GM12878 (cell line): ENCODE data around the gene SPRY4. TPM values are rescaled to one million over a fixed set of nuclear protein-coding genes. Genes with fewer than 3 reads are reported as not detected.

Source experiments
- CBFB ChIP-seq: IDR thresholded peaks from 2 replicates; pipeline ENCODE4 v1.6.1; 2016; ENCODE audit warnings: antibody characterized with exemption, low read depth
- EGR1 ChIP-seq, 2 experiments: IDR thresholded peaks; 1 replicate in 1 of 2; 2 replicates in 1 of 2; pipeline ENCODE4 v1.6.1; 2011 to 2012; ENCODE audit warnings: low read depth in 2 of 2, low read length in 2 of 2, borderline replicate concordance in 1 of 2, mild to moderate bottlenecking in 1 of 2, moderate library complexity in 1 of 2
- FOXM1 ChIP-seq: IDR thresholded peaks from 2 replicates; pipeline ENCODE4 v1.6.1; 2012; ENCODE audit warnings: low read depth, mild to moderate bottlenecking, inconsistent platforms, low read length, moderate library complexity
- IKZF2 ChIP-seq, 2 experiments: fragments of 450-650 bp; IDR thresholded peaks; 2 replicates each; pipeline ENCODE4 v1.6.1; 2017; ENCODE audit warnings: mild to moderate bottlenecking in 2 of 2, moderate library complexity in 2 of 2
- MYC ChIP-seq: IDR thresholded peaks from 2 replicates; pipeline ENCODE4 v1.6.1; 2011; ENCODE audit warnings: mild to moderate bottlenecking, low read length, moderate library complexity, inconsistent platforms; ENCODE audit not compliant: insufficient read depth, insufficient replicate concordance, insufficient read length, severe bottlenecking
- NFXL1 ChIP-seq: fragments of 450-650 bp; IDR thresholded peaks from 2 replicates; pipeline ENCODE4 v1.6.1; 2017; ENCODE audit warnings: antibody characterized with exemption, mild to moderate bottlenecking, borderline replicate concordance
- PAX8 ChIP-seq: fragments of 450-650 bp; IDR thresholded peaks from 2 replicates; pipeline ENCODE4 v1.6.1; 2017; ENCODE audit warnings: mild to moderate bottlenecking, moderate library complexity
- POLR2AphosphoS2 ChIP-seq: IDR thresholded peaks from 2 replicates; pipeline ENCODE4 v1.6.1; 2011; ENCODE audit warnings: low read depth, mild to moderate bottlenecking, low read length, improper control_type of control experiment, moderate library complexity
- RFX5 ChIP-seq: IDR thresholded peaks from 2 replicates; pipeline ENCODE4 v1.6.1; 2011; ENCODE audit warnings: low read depth, low read length, improper control_type of control experiment
- SIX5 ChIP-seq: IDR thresholded peaks from 2 replicates; pipeline ENCODE4 v1.6.1; 2011; ENCODE audit warnings: mild to moderate bottlenecking, low read depth, low read length, moderate library complexity; ENCODE audit not compliant: severe bottlenecking
- SMAD1 ChIP-seq: fragments of 450-650 bp; IDR thresholded peaks from 2 replicates; pipeline ENCODE4 v1.6.1; 2018; ENCODE audit warnings: mild to moderate bottlenecking, low read depth; ENCODE audit not compliant: partially characterized antibody
- SMARCA5 ChIP-seq: fragments of 450-650 bp; IDR thresholded peaks from 2 replicates; pipeline ENCODE4 v1.6.1; 2017; ENCODE audit warnings: mild to moderate bottlenecking
- SP1 ChIP-seq: IDR thresholded peaks from one replicate; pipeline ENCODE4 v1.6.1; 2011; ENCODE audit warnings: low read depth, low read length
- SPI1 ChIP-seq: IDR thresholded peaks from 2 replicates; pipeline ENCODE4 v1.6.1; 2011; ENCODE audit warnings: low read depth, mild to moderate bottlenecking, low read length, moderate library complexity, borderline replicate concordance; ENCODE audit not compliant: insufficient read depth
- STAT3 ChIP-seq: IDR thresholded peaks from 2 replicates; pipeline ENCODE4 v1.6.1; 2011; ENCODE audit warnings: low read depth, low read length, improper control_type of control experiment
- polyA plus RNA-seq, 11 experiments: library from polyadenylated mRNA; depleted of rRNA in 4 of 11; unstranded in 6 of 11; stranded (reverse) in 5 of 11; fragments of >200 nt; fragmentation: Nextera tagmentation in 4 of 11; fragmentation: Illumina TruSeq in 1 of 11; extraction: Ambion mirVana in 4 of 11; extraction: Trizol in 1 of 11; gene quantifications; 1 replicate in 1 of 11; 2 replicates in 10 of 11; pipeline versions ENCODE4 v1.2.1 to v1.2.3, GENCODE V29; 2011 to 2016; ENCODE audit warnings: inconsistent platforms in 2 of 11, missing spikeins in 2 of 11, low read depth in 1 of 11
- total RNA-seq, 4 experiments: library from RNA; depleted of rRNA in 3 of 4; stranded (reverse); fragments of >200 nt in 3 of 4; fragmentation: Illumina TruSeq in 1 of 4; extraction: Trizol in 1 of 4; gene quantifications; 2 replicates each; pipeline versions ENCODE4 v1.2.1 to v1.2.3, GENCODE V29; 2013 to 2021
- TF ChIP-seq, protein P1 (sequence below): IDR thresholded peaks from 2 replicates; pipeline ENCODE4 v1.6.1; 2011; ENCODE audit warnings: borderline replicate concordance, low read depth, mild to moderate bottlenecking, moderate library complexity, mixed read lengths, low read length; ENCODE audit not compliant: insufficient read depth; ENCODE audit errors: extremely low read length
- TF ChIP-seq, protein P2 (sequence below): fragments of 450-650 bp; IDR thresholded peaks from 2 replicates; pipeline ENCODE4 v1.6.1; 2016; ENCODE audit warnings: mild to moderate bottlenecking, moderate library complexity, borderline replicate concordance
- TF ChIP-seq, protein P3 (sequence below): IDR thresholded peaks from 2 replicates; pipeline ENCODE4 v1.6.1; 2012; ENCODE audit warnings: improper control_type of control experiment, low read depth, low read length; ENCODE audit not compliant: insufficient replicate concordance

SPRY4 gene
- total and polyA plus RNA-seq, 10 of the 15 experiments (the other 5 are each of a cell fraction or from before 2014, with no cell fraction given), result 0.04 to 1.4 (median 0.18) TPM; not detected in 1

DNA sequence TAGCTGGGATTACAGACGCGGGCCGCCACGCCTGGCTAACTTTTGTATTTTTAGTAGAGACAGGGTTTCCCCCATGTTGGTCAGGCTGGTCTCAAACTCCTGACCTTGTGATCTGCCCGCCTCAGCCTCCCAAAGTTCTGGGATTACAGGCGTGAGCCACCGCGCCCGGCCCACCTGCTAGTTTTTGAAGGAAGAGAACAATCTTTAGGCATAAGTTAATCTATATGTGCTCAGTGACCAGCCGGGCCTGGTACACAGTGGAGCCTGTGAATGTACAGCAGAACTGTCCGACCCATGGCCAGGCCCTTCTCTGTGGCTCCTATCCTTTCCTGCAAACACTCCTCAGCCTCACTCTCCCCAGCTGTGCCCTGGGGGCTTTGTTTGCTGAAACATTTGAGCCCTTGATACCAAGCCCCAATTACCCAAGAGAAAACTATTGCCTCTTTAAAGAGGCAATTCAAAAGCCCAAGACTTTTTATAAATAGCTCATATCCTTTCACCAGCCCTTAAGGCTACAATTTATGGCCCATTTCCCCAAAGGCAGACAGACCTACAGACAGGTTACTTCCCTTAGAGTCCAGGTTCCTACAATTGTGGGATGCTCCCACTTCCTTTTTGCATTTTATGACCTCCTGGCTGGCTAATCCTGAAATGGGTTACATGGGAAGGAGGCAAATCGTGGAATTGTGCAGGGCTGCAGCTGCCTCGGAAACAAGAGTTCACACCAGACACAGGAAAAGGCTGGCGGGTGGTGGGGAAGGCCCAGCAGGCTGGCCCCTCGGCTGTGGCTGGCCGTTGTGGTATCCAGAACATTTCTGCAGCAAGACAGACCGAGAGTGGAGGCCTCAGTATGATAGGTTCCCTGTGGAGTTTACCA is 37.5 kb downstream of the SPRY4 start (continued):
- no peak for TF ChIP-seq SP1
- no peak for TF ChIP-seq POLR2AphosphoS2
- no peak for TF ChIP-seq EGR1 (IDR thresholded peaks at IDR 0.05; ENCODE audit: borderline replicate concordance in 1 of 2, low read depth in 2 of 2, low read length in 2 of 2)
- no peak for TF ChIP-seq STAT3
- TF ChIP-seq RFX5, result no peak
- TF ChIP-seq, protein P1, sequence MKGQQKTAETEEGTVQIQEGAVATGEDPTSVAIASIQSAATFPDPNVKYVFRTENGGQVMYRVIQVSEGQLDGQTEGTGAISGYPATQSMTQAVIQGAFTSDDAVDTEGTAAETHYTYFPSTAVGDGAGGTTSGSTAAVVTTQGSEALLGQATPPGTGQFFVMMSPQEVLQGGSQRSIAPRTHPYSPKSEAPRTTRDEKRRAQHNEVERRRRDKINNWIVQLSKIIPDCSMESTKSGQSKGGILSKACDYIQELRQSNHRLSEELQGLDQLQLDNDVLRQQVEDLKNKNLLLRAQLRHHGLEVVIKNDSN, result no peak
- no peak for TF ChIP-seq PAX8
- TF ChIP-seq MYC, result no peak
- TF ChIP-seq FOXM1, result no peak
- peak; percentile 34 to 42; a peak in 2 of 4 replicates for TF ChIP-seq IKZF2 (IDR thresholded peaks at IDR 0.05)
- TF ChIP-seq NFXL1, result no peak
- TF ChIP-seq SMAD1, result no peak
- TF ChIP-seq, protein P2, sequence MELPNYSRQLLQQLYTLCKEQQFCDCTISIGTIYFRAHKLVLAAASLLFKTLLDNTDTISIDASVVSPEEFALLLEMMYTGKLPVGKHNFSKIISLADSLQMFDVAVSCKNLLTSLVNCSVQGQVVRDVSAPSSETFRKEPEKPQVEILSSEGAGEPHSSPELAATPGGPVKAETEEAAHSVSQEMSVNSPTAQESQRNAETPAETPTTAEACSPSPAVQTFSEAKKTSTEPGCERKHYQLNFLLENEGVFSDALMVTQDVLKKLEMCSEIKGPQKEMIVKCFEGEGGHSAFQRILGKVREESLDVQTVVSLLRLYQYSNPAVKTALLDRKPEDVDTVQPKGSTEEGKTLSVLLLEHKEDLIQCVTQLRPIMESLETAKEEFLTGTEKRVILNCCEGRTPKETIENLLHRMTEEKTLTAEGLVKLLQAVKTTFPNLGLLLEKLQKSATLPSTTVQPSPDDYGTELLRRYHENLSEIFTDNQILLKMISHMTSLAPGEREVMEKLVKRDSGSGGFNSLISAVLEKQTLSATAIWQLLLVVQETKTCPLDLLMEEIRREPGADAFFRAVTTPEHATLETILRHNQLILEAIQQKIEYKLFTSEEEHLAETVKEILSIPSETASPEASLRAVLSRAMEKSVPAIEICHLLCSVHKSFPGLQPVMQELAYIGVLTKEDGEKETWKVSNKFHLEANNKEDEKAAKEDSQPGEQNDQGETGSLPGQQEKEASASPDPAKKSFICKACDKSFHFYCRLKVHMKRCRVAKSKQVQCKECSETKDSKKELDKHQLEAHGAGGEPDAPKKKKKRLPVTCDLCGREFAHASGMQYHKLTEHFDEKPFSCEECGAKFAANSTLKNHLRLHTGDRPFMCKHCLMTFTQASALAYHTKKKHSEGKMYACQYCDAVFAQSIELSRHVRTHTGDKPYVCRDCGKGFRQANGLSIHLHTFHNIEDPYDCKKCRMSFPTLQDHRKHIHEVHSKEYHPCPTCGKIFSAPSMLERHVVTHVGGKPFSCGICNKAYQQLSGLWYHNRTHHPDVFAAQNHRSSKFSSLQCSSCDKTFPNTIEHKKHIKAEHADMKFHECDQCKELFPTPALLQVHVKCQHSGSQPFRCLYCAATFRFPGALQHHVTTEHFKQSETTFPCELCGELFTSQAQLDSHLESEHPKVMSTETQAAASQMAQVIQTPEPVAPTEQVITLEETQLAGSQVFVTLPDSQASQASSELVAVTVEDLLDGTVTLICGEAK, result no peak
- TF ChIP-seq, protein P3, sequence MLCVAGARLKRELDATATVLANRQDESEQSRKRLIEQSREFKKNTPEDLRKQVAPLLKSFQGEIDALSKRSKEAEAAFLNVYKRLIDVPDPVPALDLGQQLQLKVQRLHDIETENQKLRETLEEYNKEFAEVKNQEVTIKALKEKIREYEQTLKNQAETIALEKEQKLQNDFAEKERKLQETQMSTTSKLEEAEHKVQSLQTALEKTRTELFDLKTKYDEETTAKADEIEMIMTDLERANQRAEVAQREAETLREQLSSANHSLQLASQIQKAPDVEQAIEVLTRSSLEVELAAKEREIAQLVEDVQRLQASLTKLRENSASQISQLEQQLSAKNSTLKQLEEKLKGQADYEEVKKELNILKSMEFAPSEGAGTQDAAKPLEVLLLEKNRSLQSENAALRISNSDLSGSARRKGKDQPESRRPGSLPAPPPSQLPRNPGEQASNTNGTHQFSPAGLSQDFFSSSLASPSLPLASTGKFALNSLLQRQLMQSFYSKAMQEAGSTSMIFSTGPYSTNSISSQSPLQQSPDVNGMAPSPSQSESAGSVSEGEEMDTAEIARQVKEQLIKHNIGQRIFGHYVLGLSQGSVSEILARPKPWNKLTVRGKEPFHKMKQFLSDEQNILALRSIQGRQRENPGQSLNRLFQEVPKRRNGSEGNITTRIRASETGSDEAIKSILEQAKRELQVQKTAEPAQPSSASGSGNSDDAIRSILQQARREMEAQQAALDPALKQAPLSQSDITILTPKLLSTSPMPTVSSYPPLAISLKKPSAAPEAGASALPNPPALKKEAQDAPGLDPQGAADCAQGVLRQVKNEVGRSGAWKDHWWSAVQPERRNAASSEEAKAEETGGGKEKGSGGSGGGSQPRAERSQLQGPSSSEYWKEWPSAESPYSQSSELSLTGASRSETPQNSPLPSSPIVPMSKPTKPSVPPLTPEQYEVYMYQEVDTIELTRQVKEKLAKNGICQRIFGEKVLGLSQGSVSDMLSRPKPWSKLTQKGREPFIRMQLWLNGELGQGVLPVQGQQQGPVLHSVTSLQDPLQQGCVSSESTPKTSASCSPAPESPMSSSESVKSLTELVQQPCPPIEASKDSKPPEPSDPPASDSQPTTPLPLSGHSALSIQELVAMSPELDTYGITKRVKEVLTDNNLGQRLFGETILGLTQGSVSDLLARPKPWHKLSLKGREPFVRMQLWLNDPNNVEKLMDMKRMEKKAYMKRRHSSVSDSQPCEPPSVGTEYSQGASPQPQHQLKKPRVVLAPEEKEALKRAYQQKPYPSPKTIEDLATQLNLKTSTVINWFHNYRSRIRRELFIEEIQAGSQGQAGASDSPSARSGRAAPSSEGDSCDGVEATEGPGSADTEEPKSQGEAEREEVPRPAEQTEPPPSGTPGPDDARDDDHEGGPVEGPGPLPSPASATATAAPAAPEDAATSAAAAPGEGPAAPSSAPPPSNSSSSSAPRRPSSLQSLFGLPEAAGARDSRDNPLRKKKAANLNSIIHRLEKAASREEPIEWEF, result no peak
- no peak for TF ChIP-seq SMARCA5
- TF ChIP-seq SPI1, result peak; percentile 25; the same call in 1 of the 2 replicates
- TF ChIP-seq SIX5, result no peak
- TF ChIP-seq CBFB, result no peak
